Measurements from ENCODE around the gene RGS14. TPM values are rescaled to one million over a fixed set of nuclear protein-coding genes. Genes with fewer than 3 reads are reported as not detected.
A peak's percentile ranks its signal among the peaks of the same experiment; 100 is the strongest.

RGS14 gene
- total and polyA plus RNA-seq, 12 donors: 2.2 to 9.6 (median 4.1) TPM

DNA sequence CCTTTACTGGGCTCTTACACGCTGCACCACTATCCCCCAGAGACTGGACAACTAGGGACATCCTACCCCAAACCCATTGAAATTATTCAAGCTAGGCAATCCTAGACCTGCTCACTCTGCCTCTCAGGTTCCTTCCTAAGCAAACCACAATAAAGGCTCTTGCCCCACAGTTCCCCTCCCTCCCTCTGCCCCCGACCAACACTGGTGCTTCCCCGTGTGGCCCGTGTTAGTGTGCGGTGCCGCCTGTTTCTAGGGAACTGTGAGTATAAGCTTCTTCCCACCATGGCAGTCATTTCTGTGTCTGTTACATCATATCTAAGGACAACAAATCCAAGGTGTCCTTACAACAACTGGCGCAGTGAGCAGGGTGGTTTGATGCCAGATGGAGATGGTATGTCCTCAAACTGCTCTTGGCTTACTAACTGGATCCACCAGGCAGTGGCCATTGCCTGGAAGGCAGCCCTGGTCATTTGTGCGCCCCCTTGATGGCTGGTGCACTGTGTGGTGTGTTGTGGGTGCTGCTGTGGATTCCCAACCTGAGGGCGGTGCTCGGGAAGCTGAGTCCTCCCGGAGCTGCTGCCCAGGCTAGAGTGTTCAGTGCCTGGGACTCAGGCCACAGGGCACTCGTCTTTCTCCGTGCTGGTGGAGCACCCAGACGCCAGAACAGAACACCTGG is 37.7 kb upstream of the RGS14 start:
- intact Hi-C loops (cut with DNase I): loop anchor here in 8 of 10 donors (2.0 to 10.0 kb wide), 10 partner anchors 32 to 185 kb away; partner anchors contain the start of genes DOK3 (in 1 of the 8), LMAN2 (in 1 of the 8) and PDLIM7 (in 1 of the 8)

DNA sequence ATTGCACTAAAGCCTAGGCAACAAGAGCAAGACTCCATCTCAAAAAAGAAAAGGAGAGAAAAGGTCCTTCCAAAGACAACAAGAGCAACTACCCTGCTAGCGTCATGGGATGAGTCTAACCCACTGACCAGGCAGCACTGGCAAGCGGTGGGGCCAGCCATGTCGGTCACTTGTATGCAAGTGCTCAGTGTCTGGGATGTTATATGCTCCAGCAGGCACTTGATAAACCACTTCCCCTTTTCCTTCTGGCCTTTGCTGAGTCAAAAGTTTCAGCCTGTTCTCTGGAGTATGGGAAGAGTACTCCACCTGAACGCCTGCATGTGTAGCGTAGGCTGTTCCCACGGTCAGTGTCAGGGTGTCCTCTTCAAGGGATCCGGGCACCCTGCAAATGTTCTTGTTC is 36.8 kb upstream of the RGS14 start:
- intact Hi-C loops (cut with DNase I): loop anchor here in 1 of 10 donors (10.0 kb wide), 1 partner anchor 54 kb away; no protein-coding TSS in a partner anchor

More for the DNA sequence above, 37.7 kb upstream of the RGS14 start:
- Histone ChIP-seq H3K27ac (no peak overlapping the region), H3K4me1 (peaks cover 0 to 11% (median 0%) of the 10 kb centered on the region in 9 donors), H3K9me3 (no peaks in the 10 kb centered on the region), H3K4me3 (no peak overlapping the region), H3K36me3 (peaks cover 0 to 20% (median 0%) of the 10 kb centered on the region in 9 donors), H3K27me3 (no peaks in the 10 kb centered on the region)
- 96 to 97% methylated on average over 14 of the region's 14 CpGs for WGBS, 2 donors
- DNase-seq (no peak), ATAC-seq (no peak)
- TF ChIP-seq, protein P1, sequence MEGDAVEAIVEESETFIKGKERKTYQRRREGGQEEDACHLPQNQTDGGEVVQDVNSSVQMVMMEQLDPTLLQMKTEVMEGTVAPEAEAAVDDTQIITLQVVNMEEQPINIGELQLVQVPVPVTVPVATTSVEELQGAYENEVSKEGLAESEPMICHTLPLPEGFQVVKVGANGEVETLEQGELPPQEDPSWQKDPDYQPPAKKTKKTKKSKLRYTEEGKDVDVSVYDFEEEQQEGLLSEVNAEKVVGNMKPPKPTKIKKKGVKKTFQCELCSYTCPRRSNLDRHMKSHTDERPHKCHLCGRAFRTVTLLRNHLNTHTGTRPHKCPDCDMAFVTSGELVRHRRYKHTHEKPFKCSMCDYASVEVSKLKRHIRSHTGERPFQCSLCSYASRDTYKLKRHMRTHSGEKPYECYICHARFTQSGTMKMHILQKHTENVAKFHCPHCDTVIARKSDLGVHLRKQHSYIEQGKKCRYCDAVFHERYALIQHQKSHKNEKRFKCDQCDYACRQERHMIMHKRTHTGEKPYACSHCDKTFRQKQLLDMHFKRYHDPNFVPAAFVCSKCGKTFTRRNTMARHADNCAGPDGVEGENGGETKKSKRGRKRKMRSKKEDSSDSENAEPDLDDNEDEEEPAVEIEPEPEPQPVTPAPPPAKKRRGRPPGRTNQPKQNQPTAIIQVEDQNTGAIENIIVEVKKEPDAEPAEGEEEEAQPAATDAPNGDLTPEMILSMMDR (IDR thresholded peaks at IDR 0.05): no peak

DNA sequence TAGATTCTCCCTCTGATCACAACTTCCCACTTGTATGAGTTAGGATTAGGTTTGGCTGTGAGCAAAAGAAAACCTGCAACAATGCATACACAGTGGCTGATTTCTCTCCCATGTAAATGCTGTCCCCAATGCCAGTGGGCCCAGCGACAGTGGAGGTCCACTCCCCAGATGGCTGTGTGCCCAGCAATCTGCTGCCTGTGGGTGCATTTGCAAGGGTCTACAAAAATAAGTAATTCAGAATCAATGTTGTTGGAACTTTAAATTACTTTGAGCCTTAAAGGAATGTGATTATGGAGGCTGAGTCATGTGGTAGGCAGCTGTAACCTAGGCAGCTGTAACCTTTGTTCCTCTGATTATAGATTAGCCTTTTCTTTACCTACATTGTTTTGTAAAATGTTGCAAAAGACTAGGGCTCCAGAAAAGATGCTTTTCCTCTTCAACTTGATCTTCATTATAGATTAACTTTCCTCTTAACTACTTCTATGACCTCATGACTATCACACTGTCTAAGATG is 31.8 kb upstream of the RGS14 start:
- TF ChIP-seq, protein P1 (IDR thresholded peaks at IDR 0.05): no peak
- Histone ChIP-seq H3K9me3 (no peaks in the 10 kb centered on the region), H3K4me3 (no peak overlapping the region), H3K4me1 (peaks cover 0 to 17% (median 11%) of the 10 kb centered on the region in 9 donors), H3K27me3 (no peaks in the 10 kb centered on the region), H3K27ac (no peak overlapping the region), H3K36me3 (peaks cover 0 to 26% (median 0%) of the 10 kb centered on the region in 9 donors)
- ATAC-seq: no peak
- no peak for DNase-seq
- intact Hi-C loops (cut with DNase I): loop anchor here in 2 of 10 donors (5.0 to 10.0 kb wide), 2 partner anchors 46 to 49 kb away; no protein-coding TSS in a partner anchor
- 89 to 91% methylated on average over 1 of the region's 1 CpG for WGBS, 2 donors

More for the DNA sequence above, 36.8 kb upstream of the RGS14 start:
- no peak for DNase-seq
- Histone ChIP-seq H3K27ac (no peak overlapping the region), H3K4me1 (peaks cover 0 to 11% (median 0%) of the 10 kb centered on the region in 9 donors), H3K9me3 (no peaks in the 10 kb centered on the region), H3K36me3 (peaks cover 0 to 20% (median 0%) of the 10 kb centered on the region in 9 donors), H3K27me3 (no peaks in the 10 kb centered on the region), H3K4me3 (no peak overlapping the region)
- peak in 3 of 8 donors; percentile 30 to 50 (median 48) for ATAC-seq
- 86 to 91% methylated on average over 7 of the region's 7 CpGs for WGBS, 2 donors
- TF ChIP-seq, protein P1 (IDR thresholded peaks at IDR 0.05): no peak
